ENCODE data around the gene WFIKKN1. TPM values are rescaled to one million over a fixed set of nuclear protein-coding genes. Genes with fewer than 3 reads are reported as not detected.

Gene WFIKKN1
- polyA plus RNA-seq, 3 donors: 0.76 TPM; not detected in 2

DNA sequence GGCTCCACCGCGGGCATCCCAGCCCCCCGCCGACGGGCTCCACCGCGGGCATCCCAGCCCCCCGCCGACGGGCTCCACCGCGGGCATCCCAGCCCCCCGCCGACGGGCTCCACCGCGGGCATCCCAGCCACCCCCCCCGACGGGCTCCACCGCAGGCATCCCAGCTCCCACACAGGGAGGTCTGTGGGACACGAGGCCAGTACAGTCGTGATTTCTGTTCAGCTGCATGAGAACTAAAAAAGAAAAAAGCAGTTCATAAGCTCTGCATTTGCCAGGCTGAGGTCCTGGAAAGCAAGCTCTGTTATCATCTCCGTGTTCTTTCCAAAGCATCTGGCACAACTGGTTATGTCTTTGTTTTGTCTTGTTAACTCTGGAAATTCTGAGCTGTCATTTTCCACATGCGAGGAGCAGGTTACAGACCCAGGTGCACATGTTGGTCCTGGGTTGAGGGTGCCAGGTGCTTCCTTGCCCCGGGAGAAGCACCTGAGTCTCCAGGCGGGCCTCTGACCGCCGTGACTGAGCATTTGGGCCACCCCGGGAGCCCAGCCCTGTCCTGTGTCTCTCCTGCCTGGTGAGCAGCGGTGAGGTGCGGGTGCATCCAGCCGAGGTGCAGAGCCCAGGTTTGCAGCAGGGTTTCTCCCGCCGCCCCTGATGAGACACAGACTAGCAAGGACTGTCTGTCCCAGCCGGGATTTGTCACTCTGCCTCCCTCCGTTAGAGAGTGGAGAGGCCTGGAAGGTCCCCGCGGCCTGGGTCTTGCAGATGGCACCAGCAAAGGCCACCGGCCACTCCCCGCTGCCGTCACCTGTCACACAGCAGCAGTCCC lies 9.9 kb upstream of the WFIKKN1 start:
- TF ChIP-seq, protein P1, sequence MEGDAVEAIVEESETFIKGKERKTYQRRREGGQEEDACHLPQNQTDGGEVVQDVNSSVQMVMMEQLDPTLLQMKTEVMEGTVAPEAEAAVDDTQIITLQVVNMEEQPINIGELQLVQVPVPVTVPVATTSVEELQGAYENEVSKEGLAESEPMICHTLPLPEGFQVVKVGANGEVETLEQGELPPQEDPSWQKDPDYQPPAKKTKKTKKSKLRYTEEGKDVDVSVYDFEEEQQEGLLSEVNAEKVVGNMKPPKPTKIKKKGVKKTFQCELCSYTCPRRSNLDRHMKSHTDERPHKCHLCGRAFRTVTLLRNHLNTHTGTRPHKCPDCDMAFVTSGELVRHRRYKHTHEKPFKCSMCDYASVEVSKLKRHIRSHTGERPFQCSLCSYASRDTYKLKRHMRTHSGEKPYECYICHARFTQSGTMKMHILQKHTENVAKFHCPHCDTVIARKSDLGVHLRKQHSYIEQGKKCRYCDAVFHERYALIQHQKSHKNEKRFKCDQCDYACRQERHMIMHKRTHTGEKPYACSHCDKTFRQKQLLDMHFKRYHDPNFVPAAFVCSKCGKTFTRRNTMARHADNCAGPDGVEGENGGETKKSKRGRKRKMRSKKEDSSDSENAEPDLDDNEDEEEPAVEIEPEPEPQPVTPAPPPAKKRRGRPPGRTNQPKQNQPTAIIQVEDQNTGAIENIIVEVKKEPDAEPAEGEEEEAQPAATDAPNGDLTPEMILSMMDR (IDR thresholded peaks at IDR 0.05): no peak
- H3K9ac ChIP-seq (ENCODE audit: insufficient read depth, low read length, poor library complexity, severe bottlenecking): no peak overlapping the region
- no peak overlapping the region for H3K27ac ChIP-seq (ENCODE audit: low read depth in 1 of 2, low read length in 2 of 2)
- Mint-ChIP-seq H3K4me1 (no peaks in the 10 kb centered on the region), H3K27ac (no peak overlapping the region), H3K4me3 (no peak overlapping the region), H3K36me3 (peaks cover 16 to 73% of the 10 kb centered on the region in 2 donors), H3K27me3 (ENCODE audit: low read depth in 3 of 3) (peaks cover 0 to 1% (median 0%) of the 10 kb centered on the region in 3 donors), H3K9me3 (peaks cover 0 to 3% (median 0%) of the 10 kb centered on the region in 7 donors)
- no peak overlapping the region for H3K4me2 ChIP-seq (replicated peaks; ENCODE audit: extremely low read depth, low read length, poor library complexity, severe bottlenecking)
- no peak overlapping the region for H3K4me3 ChIP-seq (replicated peaks in 1 of 3; ENCODE audit: low read depth in 2 of 3, low read length in 3 of 3)
- H3K79me2 ChIP-seq (ENCODE audit: insufficient read depth, low read length): peaks cover 50% of the 10 kb centered on the region
- intact Hi-C loops (cut with micrococcal nuclease): no loop called here
- DNase-seq: no peak
- peaks cover 92% of the 10 kb centered on the region for H4K20me1 ChIP-seq (ENCODE audit: insufficient read depth, low read length)
- no peaks in the 10 kb centered on the region for H3K27me3 ChIP-seq (ENCODE audit: control insufficient read depth in 2 of 2, insufficient read depth in 2 of 2, low read length in 2 of 2)
- WGBS (ENCODE audit: insufficient coverage): 93% methylated on average over 27 of the region's 41 CpGs
- no peaks in the 10 kb centered on the region for H3K4me1 ChIP-seq (ENCODE audit: control insufficient read depth in 1 of 2, insufficient read depth in 2 of 2, low read length in 2 of 2)
- H2AFZ ChIP-seq (ENCODE audit: insufficient read depth, low read depth, low read length, poor library complexity, severe bottlenecking): no peak overlapping the region
- H3K36me3 ChIP-seq (replicated peaks in 1 of 2; ENCODE audit: control insufficient read depth in 1 of 2, insufficient read depth in 2 of 2, low read length in 2 of 2): peaks cover 38 to 54% of the 10 kb centered on the region in 2 donors
- no peaks in the 10 kb centered on the region for H3K9me3 ChIP-seq (replicated peaks in 1 of 2; ENCODE audit: control insufficient read depth in 1 of 2, insufficient read depth in 1 of 2, low read length in 2 of 2)

- Histone ChIP-seq H3K9me3 (replicated peaks in 1 of 2; ENCODE audit: control insufficient read depth in 1 of 2, insufficient read depth in 1 of 2, low read length in 2 of 2) (no peaks in the 10 kb centered on the region), H3K4me1 (ENCODE audit: control insufficient read depth in 1 of 2, insufficient read depth in 2 of 2, low read length in 2 of 2) (no peaks in the 10 kb centered on the region), H3K36me3 (replicated peaks in 1 of 2; ENCODE audit: control insufficient read depth in 1 of 2, insufficient read depth in 2 of 2, low read length in 2 of 2) (peaks cover 41 to 61% of the 10 kb centered on the region in 2 donors), H4K20me1 (ENCODE audit: insufficient read depth, low read length) (peaks cover 87% of the 10 kb centered on the region), H3K79me2 (ENCODE audit: insufficient read depth, low read length) (peaks cover 50% of the 10 kb centered on the region), H3K4me2 (replicated peaks; ENCODE audit: extremely low read depth, low read length, poor library complexity, severe bottlenecking) (no peak overlapping the region), H3K4me3 (replicated peaks in 1 of 3; ENCODE audit: low read depth in 2 of 3, low read length in 3 of 3) (no peak overlapping the region), H3K27ac (ENCODE audit: low read depth in 1 of 2, low read length in 2 of 2) (no peak overlapping the region), H2AFZ (ENCODE audit: insufficient read depth, low read depth, low read length, poor library complexity, severe bottlenecking) (no peak overlapping the region), H3K9ac (ENCODE audit: insufficient read depth, low read length, poor library complexity, severe bottlenecking) (no peak overlapping the region), H3K27me3 (ENCODE audit: control insufficient read depth in 2 of 2, insufficient read depth in 2 of 2, low read length in 2 of 2) (no peaks in the 10 kb centered on the region)
- Mint-ChIP-seq H3K27me3 (ENCODE audit: low read depth in 3 of 3) (peaks cover 0 to 1% (median 0%) of the 10 kb centered on the region in 3 donors), H3K4me3 (no peak overlapping the region), H3K9me3 (peaks cover 0 to 3% (median 0%) of the 10 kb centered on the region in 7 donors), H3K27ac (peak overlapping the region in 2 of 7 donors; percentile 20 to 69), H3K36me3 (peaks cover 22 to 76% of the 10 kb centered on the region in 2 donors), H3K4me1 (no peaks in the 10 kb centered on the region)
- no peak for DNase-seq
- intact Hi-C loops (cut with micrococcal nuclease): no loop called here
- 96% methylated on average over 21 of the region's 21 CpGs for WGBS (ENCODE audit: insufficient coverage)
- TF ChIP-seq, protein P1 (IDR thresholded peaks at IDR 0.05): no peak
These were observed 9.2 kb upstream of the WFIKKN1 start for GRCh38 chr16:621526-622105.
